Smooth muscle cell (in vitro differentiated cells): Measurements from ENCODE around the gene WDR70. TPM values are rescaled to one million over a fixed set of nuclear protein-coding genes. Genes with fewer than 3 reads are reported as not detected.
"Not testable (repeated sequence)": the region's sequence is repeated elsewhere in the genome, so short reads cannot be mapped to it uniquely, and the experiment has no call there.

Source experiments
- DNase-seq: peaks from one replicate; lab custom pipeline; 2025; ENCODE audit not compliant: unreplicated experiment; lab: John Stamatoyannopoulos, UW
- H2AFZ ChIP-seq: fragments of 200-600 bp; sonication (generic); 2 replicates; pipeline ENCODE4 v1.6.0; 2016; ENCODE audit warnings: antibody characterized with exemption, low read depth, mild to moderate bottlenecking
- H3F3A ChIP-seq: fragments of 200-600 bp; sonication (generic); 2 replicates; pipeline ENCODE4 v1.6.0; 2017; ENCODE audit warnings: antibody characterized with exemption, low read depth
- H3K27ac ChIP-seq: fragments of 200-600 bp; sonication (generic); 2 replicates; pipeline ENCODE4 v1.5.1; 2016; ENCODE audit warnings: low read depth, mild to moderate bottlenecking
- H3K27me3 ChIP-seq: fragments of 200-600 bp; sonication (generic); 2 replicates; pipeline ENCODE4 v1.6.1; 2016; ENCODE audit warnings: low read depth, mild to moderate bottlenecking
- H3K36me3 ChIP-seq: fragments of 200-600 bp; sonication (generic); 2 replicates; pipeline ENCODE4 v1.5.1; 2016; ENCODE audit warnings: low read depth
- H3K4me1 ChIP-seq: fragments of 200-600 bp; sonication (generic); 2 replicates; pipeline ENCODE4 v1.5.1; 2016; ENCODE audit warnings: low read depth
- H3K4me2 ChIP-seq: fragments of 200-600 bp; sonication (generic); 2 replicates; pipeline ENCODE4 v1.6.0; 2016; ENCODE audit warnings: mild to moderate bottlenecking
- H3K4me3 ChIP-seq: fragments of 200-600 bp; sonication (generic); 2 replicates; pipeline ENCODE4 v1.5.1; 2016; ENCODE audit warnings: mild to moderate bottlenecking
- H3K79me2 ChIP-seq: fragments of 200-600 bp; sonication (generic); 2 replicates; pipeline ENCODE4 v1.6.0; 2016; ENCODE audit warnings: low read depth, mild to moderate bottlenecking
- H3K9ac ChIP-seq: fragments of 200-600 bp; sonication (generic); 2 replicates; pipeline ENCODE4 v1.6.0; 2016; ENCODE audit warnings: low read depth
- H3K9me3 ChIP-seq: fragments of 200-600 bp; sonication (generic); replicated peaks from 2 replicates; pipeline ENCODE4 v1.5.1; 2016; ENCODE audit warnings: low read depth
- H4K20me1 ChIP-seq: fragments of 200-600 bp; sonication (generic); 2 replicates; pipeline ENCODE4 v1.6.0; 2016; ENCODE audit warnings: low read depth
- WGBS: methylation state at CpG from one replicate; pipeline ENCODE4 v1.1.7; 2016; ENCODE audit warnings: low lambda C conversion rate; 5-methylcytosine and 5-hydroxymethylcytosine counted together
- polyA plus RNA-seq: library from polyadenylated mRNA; unstranded; fragments of >200 nt; fragmentation: Nextera tagmentation; extraction: Ambion mirVana; gene quantifications from 2 replicates; pipeline ENCODE4 v1.2.1, GENCODE V29; 2016
- small RNA-seq: library from RNA; depleted of rRNA; stranded (forward); fragments of <200 nt; gene quantifications from one replicate; pipeline ENCODE3, GENCODE V24; 2014
- total RNA-seq: library from RNA; depleted of rRNA; stranded (reverse); fragments of >200 nt; gene quantifications from 2 replicates; pipeline ENCODE4 v1.2.3, GENCODE V29; 2014
- TF ChIP-seq, protein P1 (sequence below): fragments of 200-600 bp; sonication (generic); IDR thresholded peaks from 2 replicates; pipeline ENCODE4 v1.5.1; 2017; ENCODE audit warnings: borderline replicate concordance, mild to moderate bottlenecking, antibody characterized with exemption; ENCODE audit not compliant: insufficient read depth, poor library complexity, severe bottlenecking

The WDR70 gene
- total and polyA plus RNA-seq, 2 experiments from 2014 or later, result 17.8 to 28.7 TPM

DNA sequence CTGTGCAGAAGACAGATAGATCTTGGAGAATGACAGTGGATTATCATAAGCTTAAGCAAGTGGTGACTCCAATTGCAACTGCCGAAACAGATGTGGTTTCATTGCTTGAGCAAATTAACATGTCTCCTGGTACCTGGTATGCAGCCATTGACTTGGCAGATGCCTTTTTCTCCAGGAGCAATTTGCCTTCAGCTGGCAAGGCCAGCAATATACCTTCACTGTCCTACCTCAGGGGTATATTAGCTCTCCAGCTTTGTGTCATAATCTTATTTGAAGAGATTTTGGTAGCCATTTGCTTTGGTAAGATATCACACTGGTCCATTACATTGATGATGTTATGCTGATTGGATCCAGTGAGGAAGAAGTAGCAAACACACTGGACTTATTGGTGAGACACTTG, 417.3 kb downstream of the WDR70 start:
- not testable (repeated sequence) for H3K27ac ChIP-seq, H3K79me2 ChIP-seq, H2AFZ ChIP-seq, H3K9me3 ChIP-seq, H3K4me2 ChIP-seq, DNase-seq, H3K4me3 ChIP-seq, H4K20me1 ChIP-seq, H3F3A ChIP-seq, H3K36me3 ChIP-seq, H3K9ac ChIP-seq, H3K27me3 ChIP-seq, H3K4me1 ChIP-seq
- 100% methylated on average over 1 of the region's 1 CpG for WGBS

DNA sequence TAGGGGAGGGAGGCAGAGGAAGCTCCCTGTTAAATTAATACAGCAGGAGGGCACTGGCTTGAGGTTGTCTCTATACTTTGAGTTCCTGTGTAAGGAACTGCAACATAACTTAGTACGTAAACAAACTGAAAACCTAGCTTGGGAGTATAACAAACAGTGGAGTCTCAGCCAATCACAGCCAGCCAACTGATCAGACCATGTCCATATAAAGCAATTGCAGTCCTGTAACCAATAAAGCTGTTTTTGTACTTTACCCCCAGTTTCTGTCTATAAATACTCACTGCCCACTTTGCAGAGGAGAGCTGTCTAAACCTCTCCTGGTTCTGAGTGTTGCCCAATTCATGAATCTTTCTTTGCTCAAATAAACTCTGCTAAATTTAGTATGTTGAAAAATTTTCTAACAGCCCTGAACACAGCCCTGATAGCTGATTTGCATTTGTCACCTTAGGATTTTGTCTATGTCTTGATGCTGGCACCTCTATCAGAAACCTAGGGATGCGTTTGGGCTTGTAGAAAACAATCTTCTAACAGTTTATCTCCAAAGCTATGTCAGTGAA, 420.8 kb downstream of the WDR70 start:
- no peak for DNase-seq

DNA sequence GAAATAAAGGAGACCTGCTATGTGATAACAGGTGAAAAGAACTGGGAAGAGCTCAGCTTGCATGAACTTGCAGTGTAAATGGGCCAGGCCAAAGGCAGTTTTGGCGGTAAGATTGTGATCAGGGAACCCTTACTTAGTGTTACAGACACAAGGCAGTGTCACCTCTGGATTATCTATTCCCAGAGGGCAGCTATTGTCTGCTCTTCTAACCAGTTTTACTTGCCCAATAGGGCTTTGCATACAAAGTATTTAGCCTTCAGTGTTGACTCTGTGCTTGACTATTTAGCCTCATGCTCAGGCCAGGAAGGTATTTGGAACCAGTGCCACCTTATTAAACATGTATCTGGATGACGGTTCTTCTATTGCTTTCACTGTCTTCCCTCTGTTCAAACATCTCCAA, 422.4 kb downstream of the WDR70 start:
- Histone ChIP-seq H3K79me2 (no peaks in the 10 kb centered on the region), H3K4me2 (no peak overlapping the region), H3K9me3 (no peaks in the 10 kb centered on the region), H3K27me3 (no peaks in the 10 kb centered on the region), H3K4me3 (no peak overlapping the region), H3K4me1 (no peaks in the 10 kb centered on the region), H3K36me3 (no peaks in the 10 kb centered on the region), H3K27ac (no peak overlapping the region), H3K9ac (no peak overlapping the region), H3F3A (no peaks in the 10 kb centered on the region), H4K20me1 (no peaks in the 10 kb centered on the region), H2AFZ (no peak overlapping the region)
- TF ChIP-seq, protein P1, sequence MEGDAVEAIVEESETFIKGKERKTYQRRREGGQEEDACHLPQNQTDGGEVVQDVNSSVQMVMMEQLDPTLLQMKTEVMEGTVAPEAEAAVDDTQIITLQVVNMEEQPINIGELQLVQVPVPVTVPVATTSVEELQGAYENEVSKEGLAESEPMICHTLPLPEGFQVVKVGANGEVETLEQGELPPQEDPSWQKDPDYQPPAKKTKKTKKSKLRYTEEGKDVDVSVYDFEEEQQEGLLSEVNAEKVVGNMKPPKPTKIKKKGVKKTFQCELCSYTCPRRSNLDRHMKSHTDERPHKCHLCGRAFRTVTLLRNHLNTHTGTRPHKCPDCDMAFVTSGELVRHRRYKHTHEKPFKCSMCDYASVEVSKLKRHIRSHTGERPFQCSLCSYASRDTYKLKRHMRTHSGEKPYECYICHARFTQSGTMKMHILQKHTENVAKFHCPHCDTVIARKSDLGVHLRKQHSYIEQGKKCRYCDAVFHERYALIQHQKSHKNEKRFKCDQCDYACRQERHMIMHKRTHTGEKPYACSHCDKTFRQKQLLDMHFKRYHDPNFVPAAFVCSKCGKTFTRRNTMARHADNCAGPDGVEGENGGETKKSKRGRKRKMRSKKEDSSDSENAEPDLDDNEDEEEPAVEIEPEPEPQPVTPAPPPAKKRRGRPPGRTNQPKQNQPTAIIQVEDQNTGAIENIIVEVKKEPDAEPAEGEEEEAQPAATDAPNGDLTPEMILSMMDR, result no peak
- no peak for DNase-seq
- WGBS, result 77% methylated on average over 2 of the region's 2 CpGs

More for the DNA sequence above, 420.8 kb downstream of the WDR70 start:
- Histone ChIP-seq H3K36me3 (no peaks in the 10 kb centered on the region), H4K20me1 (no peaks in the 10 kb centered on the region), H3K27me3 (no peaks in the 10 kb centered on the region), H3F3A (no peaks in the 10 kb centered on the region), H3K9me3 (no peaks in the 10 kb centered on the region), H3K4me1 (no peaks in the 10 kb centered on the region), H3K9ac (no peak overlapping the region), H3K4me2 (no peak overlapping the region), H3K27ac (no peak overlapping the region), H2AFZ (no peak overlapping the region), H3K79me2 (no peaks in the 10 kb centered on the region), H3K4me3 (no peak overlapping the region)
- 96% methylated on average over 2 of the region's 2 CpGs for WGBS
- TF ChIP-seq, protein P1, result no peak

Small RNAs within 50 kb of the gene (small RNA-seq; reads per million reads assigned to genes)
- gene RNU6-1190P, result 0.16 reads per million
- not detected for gene RNU6-484P

Other genes with a start within 250 kb of the WDR70 start
- 20.5 and 27.9 TPM in 2 replicates for gene CPLANE1, start 129.9 kb upstream of the WDR70 start, total RNA-seq
- gene CPLANE1, start 129.9 kb upstream of the WDR70 start, polyA plus RNA-seq, result 2.9 and 5.8 TPM in 2 replicates
- gene NUP155, start 8.2 kb upstream of the WDR70 start, total RNA-seq, result 31.4 and 37.1 TPM in 2 replicates
- gene NUP155, start 8.2 kb upstream of the WDR70 start, polyA plus RNA-seq, result 11.3 and 12.3 TPM in 2 replicates